OCI-LY7 (cell line): ENCODE results near the gene TNFAIP8L3.

ENCODE experiments used
- CTCF ChIP-seq: fragments of 200-600 bp; sonication (generic); conservative IDR thresholded peaks from 2 replicates; pipeline ENCODE4 v1.5.1; 2014; ENCODE audit warnings: mild to moderate bottlenecking, antibody characterized with exemption, low read length, moderate library complexity, mixed read lengths
- EZH2phosphoT487 ChIP-seq: fragments of 200-600 bp; sonication (generic); IDR thresholded peaks from 2 replicates; pipeline ENCODE4 v1.6.1; 2018; ENCODE audit warnings: low read depth, borderline replicate concordance, mild to moderate bottlenecking, mixed run types, antibody characterized with exemption, low read length, moderate library complexity, mixed read lengths

- TF ChIP-seq CTCF: no peak
- no peak for TF ChIP-seq EZH2phosphoT487
Measured at GRCh38 chr15:51128701-51129100, 34.0 kb upstream of the TNFAIP8L3 start.
